ENCODE measurements around the gene TRABD2B. TPM values are rescaled to one million over a fixed set of nuclear protein-coding genes. Genes with fewer than 3 reads are reported as not detected.
"Not testable (repeated sequence)": the region's sequence is repeated elsewhere in the genome, so short reads cannot be mapped to it uniquely, and the experiment has no call there.

The TRABD2B gene
- total RNA-seq, 1 donor from 2014 or later: 2.4 TPM

- DNase-seq (ENCODE audit: low spot score): no peak
These were observed 29.2 kb downstream of the TRABD2B start for GRCh38 chr1:47967864-47968555.

- no peak for DNase-seq (ENCODE audit: low spot score)
These were observed 31.4 kb downstream of the TRABD2B start for GRCh38 chr1:47965816-47966215.

GRCh38 chr1:47964636-47965035 is 32.5 kb downstream of the TRABD2B start:
- no peak for DNase-seq (ENCODE audit: low spot score)

- peak; percentile 14 for DNase-seq (ENCODE audit: low spot score)
These were observed 33.4 kb downstream of the TRABD2B start for GRCh38 chr1:47963568-47964358.

GRCh38 chr1:47962750-47963492 is 34.3 kb downstream of the TRABD2B start:
- DNase-seq (ENCODE audit: low spot score): no peak

GRCh38 chr1:47961835-47962234 is 35.4 kb downstream of the TRABD2B start:
- DNase-seq (ENCODE audit: low spot score): not testable (repeated sequence)

- not testable (repeated sequence) for DNase-seq (ENCODE audit: low spot score)
These were observed 40.7 kb downstream of the TRABD2B start for GRCh38 chr1:47956491-47956890.

- no peak for DNase-seq (ENCODE audit: low spot score)
These were observed 43.5 kb downstream of the TRABD2B start for GRCh38 chr1:47953661-47954060.

GRCh38 chr1:47951545-47952235 is 45.5 kb downstream of the TRABD2B start:
- DNase-seq (ENCODE audit: low spot score): no peak

- no peak for DNase-seq (ENCODE audit: low spot score)
These were observed 46.2 kb downstream of the TRABD2B start for GRCh38 chr1:47951026-47951425.

- DNase-seq (ENCODE audit: low spot score): no peak
These were observed 46.7 kb downstream of the TRABD2B start for GRCh38 chr1:47950471-47950870.

GRCh38 chr1:47948126-47948525 is 49.1 kb downstream of the TRABD2B start:
- DNase-seq (ENCODE audit: low spot score): no peak

GRCh38 chr1:47947531-47947930 is 49.7 kb downstream of the TRABD2B start:
- DNase-seq (ENCODE audit: low spot score): no peak

GRCh38 chr1:47944561-47944960 is 52.6 kb downstream of the TRABD2B start:
- peak; percentile 86 for DNase-seq (ENCODE audit: low spot score)

GRCh38 chr1:47942240-47942629 is 55.0 kb downstream of the TRABD2B start:
- DNase-seq (ENCODE audit: low spot score): no peak

GRCh38 chr1:47941609-47942239 is 55.5 kb downstream of the TRABD2B start:
- no peak for DNase-seq (ENCODE audit: low spot score)

- DNase-seq (ENCODE audit: low spot score): no peak
These were observed 56.4 kb downstream of the TRABD2B start for GRCh38 chr1:47940779-47941178.

GRCh38 chr1:47940326-47940725 is 56.9 kb downstream of the TRABD2B start:
- DNase-seq (ENCODE audit: low spot score): no peak

GRCh38 chr1:47938520-47938919 is 58.7 kb downstream of the TRABD2B start:
- DNase-seq (ENCODE audit: low spot score): peak; percentile 86

- no peak for DNase-seq (ENCODE audit: low spot score)
These were observed 59.5 kb downstream of the TRABD2B start for GRCh38 chr1:47937586-47938254.

Measured in umbilical cord (tissue), 2 donors.